SK-N-SH (cell line): ENCODE results near the gene IFNLR1. TPM values are rescaled to one million over a fixed set of nuclear protein-coding genes. Genes with fewer than 3 reads are reported as not detected.

Experiments used
- CTCF ChIA-PET: fragments of 300-600, 350-600 bp; formaldehyde crosslinking; extraction: SDS; loops from one replicate; lab custom pipeline; 2021; lab: Yijun Ruan, JAX
- POLR2A ChIA-PET: fragments of 350-600 bp; sonication (Branson Sonifier 250); formaldehyde crosslinking; extraction: SDS; loops from one replicate; lab custom pipeline; 2020; ENCODE audit warnings: antibody characterized with exemption, inconsistent platforms; lab: Yijun Ruan, JAX
- DNase-seq: peaks from one replicate; pipeline ENCODE4 v3.0.0; 2012
- H2AFZ ChIP-seq: fragments of 200-600 bp; sonication (generic); 2 replicates; pipeline ENCODE4 v1.8.1; 2016; ENCODE audit warnings: antibody characterized with exemption, mild to moderate bottlenecking, low read depth
- H3F3A ChIP-seq: fragments of 200-600 bp; sonication (generic); replicated peaks from 2 replicates; pipeline ENCODE3; 2016; ENCODE audit warnings: antibody characterized with exemption, mild to moderate bottlenecking; ENCODE audit not compliant: insufficient read depth
- H3K27ac ChIP-seq, 2 experiments: fragments of 200-500 bp in 1 of 2; fragments of 200-600 bp in 1 of 2; sonication (Bioruptor generic) in 1 of 2; sonication (generic), shearing (Covaris generic) in 1 of 2; 2 replicates each; pipeline versions ENCODE4 v1.5.1 to v1.6.1; 2014 to 2016; ENCODE audit warnings: low read depth in 2 of 2, inconsistent platforms in 1 of 2, low read length in 1 of 2, mild to moderate bottlenecking in 1 of 2, mixed read lengths in 1 of 2
- H3K27me3 ChIP-seq: fragments of 200-600 bp; sonication (generic), shearing (Covaris generic); 2 replicates; pipeline ENCODE4 v1.6.1; 2016; ENCODE audit warnings: mixed run types; ENCODE audit not compliant: insufficient read depth
- H3K36me3 ChIP-seq, 2 experiments: fragments of 200-500 bp in 1 of 2; fragments of 200-600 bp in 1 of 2; sonication (Bioruptor generic) in 1 of 2; sonication (generic) in 1 of 2; replicated peaks in 1 of 2; 2 replicates each; pipeline versions ENCODE3 to v1.5.1; 2014 to 2016; ENCODE audit warnings: low read length in 1 of 2, mild to moderate bottlenecking in 1 of 2; ENCODE audit not compliant: insufficient read depth in 2 of 2, control insufficient read depth in 1 of 2
- H3K4me1 ChIP-seq, 2 experiments: fragments of 200-500 bp in 1 of 2; fragments of 200-600 bp in 1 of 2; sonication (Bioruptor generic) in 1 of 2; sonication (generic), shearing (Covaris generic) in 1 of 2; 2 replicates each; pipeline versions ENCODE4 v1.5.1 to v1.6.1; 2014 to 2016; ENCODE audit warnings: low read depth in 1 of 2, low read length in 1 of 2, mixed run types in 1 of 2; ENCODE audit not compliant: insufficient read depth in 2 of 2, control insufficient read depth in 1 of 2
- H3K4me2 ChIP-seq: fragments of 200-600 bp; sonication (generic), shearing (Covaris generic); 2 replicates; pipeline ENCODE4 v1.6.1; 2017; ENCODE audit warnings: mixed run types
- H3K4me3 ChIP-seq, 2 experiments: fragments of 200-500 bp in 1 of 2; fragments of 200-600 bp in 1 of 2; sonication (Bioruptor generic) in 1 of 2; sonication (generic), shearing (Covaris generic) in 1 of 2; 2 replicates each; pipeline versions ENCODE4 v1.5.1 to v1.8.1; 2014 to 2016; ENCODE audit warnings: low read depth in 2 of 2, inconsistent platforms in 1 of 2, low read length in 1 of 2, mild to moderate bottlenecking in 1 of 2, mixed read lengths in 1 of 2, moderate library complexity in 1 of 2
- H3K79me2 ChIP-seq: fragments of 200-600 bp; sonication (generic); 2 replicates; pipeline ENCODE4 v1.8.1; 2017; ENCODE audit warnings: mild to moderate bottlenecking; ENCODE audit not compliant: insufficient read depth
- H3K9ac ChIP-seq: fragments of 200-600 bp; sonication (generic); 2 replicates; pipeline ENCODE4 v1.6.1; 2017; ENCODE audit warnings: mixed run types
- H3K9me2 ChIP-seq: fragments of 200-600 bp; sonication (generic); 2 replicates; pipeline ENCODE4 v1.6.1; 2017; ENCODE audit warnings: mixed run types
- H3K9me3 ChIP-seq: fragments of 200-600 bp; sonication (generic); 2 replicates; pipeline ENCODE4 v1.6.1; 2017; ENCODE audit warnings: mixed run types, mild to moderate bottlenecking, moderate library complexity
- H4K20me1 ChIP-seq: fragments of 200-600 bp; sonication (generic); 2 replicates; pipeline ENCODE4 v1.6.1; 2017; ENCODE audit warnings: mild to moderate bottlenecking, mixed run types; ENCODE audit not compliant: insufficient read depth
- CHD2 ChIP-seq: fragments of 150-350 bp; IDR thresholded peaks from 2 replicates; pipeline ENCODE4 v1.6.1; 2018; ENCODE audit warnings: low read length; ENCODE audit not compliant: partially characterized antibody
- ELF1 ChIP-seq: IDR thresholded peaks from 2 replicates; pipeline ENCODE4 v1.4.0; 2012
- GABPA ChIP-seq: IDR thresholded peaks from 2 replicates; pipeline ENCODE4 v1.4.0; 2012; ENCODE audit warnings: low read depth, mild to moderate bottlenecking
- JUND ChIP-seq: IDR thresholded peaks from 2 replicates; pipeline ENCODE4 v1.4.0; 2012
- MEF2A ChIP-seq: IDR thresholded peaks from 2 replicates; pipeline ENCODE4 v1.4.0; 2012; ENCODE audit warnings: low read depth, borderline replicate concordance
- MXI1 ChIP-seq: IDR thresholded peaks from 2 replicates; pipeline ENCODE4 v1.6.1; 2012; ENCODE audit warnings: mild to moderate bottlenecking, low read depth, low read length, improper control_type of control experiment
- NFIC ChIP-seq: IDR thresholded peaks from 2 replicates; pipeline ENCODE4 v1.4.0; 2012; ENCODE audit warnings: borderline replicate concordance
- PBX3 ChIP-seq: IDR thresholded peaks from 2 replicates; pipeline ENCODE4; 2012
- POLR2AphosphoS5 ChIP-seq: IDR thresholded peaks from 2 replicates; pipeline ENCODE4 v1.6.1; 2012; ENCODE audit warnings: low read depth, low read length
- REST ChIP-seq: IDR thresholded peaks from 2 replicates; pipeline ENCODE4 v1.6.1; 2012; ENCODE audit warnings: mild to moderate bottlenecking, low read depth, low read length, moderate library complexity
- RFX5 ChIP-seq: IDR thresholded peaks from 2 replicates; pipeline ENCODE4 v1.6.1; 2012; ENCODE audit warnings: mild to moderate bottlenecking, improper control_type of control experiment, low read length
- TEAD4 ChIP-seq: IDR thresholded peaks from 2 replicates; pipeline ENCODE4 v1.4.0; 2012; ENCODE audit warnings: mild to moderate bottlenecking, borderline replicate concordance; ENCODE audit not compliant: insufficient read depth
- USF2 ChIP-seq: fragments of 150-350 bp; IDR thresholded peaks from 2 replicates; pipeline ENCODE4 v1.6.1; 2017; ENCODE audit warnings: antibody characterized with exemption, low read length, low read depth, borderline replicate concordance
- WGBS: methylation state at CpG from one replicate; pipeline ENCODE4 v1.1.6; 2017; ENCODE audit warnings: low lambda C conversion rate; 5-methylcytosine and 5-hydroxymethylcytosine counted together
- polyA plus RNA-seq, 3 experiments: library from polyadenylated mRNA; depleted of rRNA; stranded (reverse); fragments of >200 nt; gene quantifications; 2 replicates each; pipeline ENCODE4 v1.2.3, GENCODE V29; 2012
- TF ChIP-seq, protein P1 (sequence below): fragments of 200-600 bp; sonication (generic); IDR thresholded peaks from 2 replicates; pipeline ENCODE4 v1.6.1; 2017; ENCODE audit warnings: antibody characterized with exemption, mild to moderate bottlenecking, moderate library complexity

IFNLR1 gene
- polyA plus RNA-seq, 1 of the 3 experiments (the other 2 are of a cell fraction): 0.30 TPM

DNA sequence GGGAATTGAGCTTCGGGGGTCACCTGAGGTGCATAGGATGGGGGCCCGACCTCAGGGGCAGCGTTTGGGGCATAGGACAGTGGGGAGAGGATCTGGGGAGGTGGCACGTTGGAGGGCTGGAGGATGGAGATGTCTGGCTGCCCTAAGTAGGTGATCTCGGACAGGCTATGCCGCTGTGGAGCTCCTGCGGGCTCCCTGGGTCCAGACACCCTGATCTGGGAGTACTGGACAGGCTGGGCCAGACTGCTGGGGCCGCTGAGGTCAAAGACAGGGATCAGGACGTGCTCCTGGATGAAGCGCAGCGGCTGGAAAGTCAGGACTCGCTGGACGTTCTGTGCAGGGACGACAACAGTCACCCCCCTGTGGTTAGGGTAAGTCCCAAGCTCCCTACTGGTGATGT is 65.7 kb downstream of the IFNLR1 start:
- ChIA-PET POLR2A (no interaction called here), CTCF (interaction anchor here (0.5 to 1.9 kb wide), 4 partner anchors 9 to 71 kb away, joined by 3 to 11 read pairs (median 4); partner anchors contain the start of gene MYOM3)
- no peaks in the 10 kb centered on the region for H3K79me2 ChIP-seq
- no peak for TF ChIP-seq USF2
- TF ChIP-seq RFX5: no peak
- no peak for TF ChIP-seq TEAD4
- TF ChIP-seq REST: no peak
- TF ChIP-seq PBX3: no peak
- TF ChIP-seq, protein P1, sequence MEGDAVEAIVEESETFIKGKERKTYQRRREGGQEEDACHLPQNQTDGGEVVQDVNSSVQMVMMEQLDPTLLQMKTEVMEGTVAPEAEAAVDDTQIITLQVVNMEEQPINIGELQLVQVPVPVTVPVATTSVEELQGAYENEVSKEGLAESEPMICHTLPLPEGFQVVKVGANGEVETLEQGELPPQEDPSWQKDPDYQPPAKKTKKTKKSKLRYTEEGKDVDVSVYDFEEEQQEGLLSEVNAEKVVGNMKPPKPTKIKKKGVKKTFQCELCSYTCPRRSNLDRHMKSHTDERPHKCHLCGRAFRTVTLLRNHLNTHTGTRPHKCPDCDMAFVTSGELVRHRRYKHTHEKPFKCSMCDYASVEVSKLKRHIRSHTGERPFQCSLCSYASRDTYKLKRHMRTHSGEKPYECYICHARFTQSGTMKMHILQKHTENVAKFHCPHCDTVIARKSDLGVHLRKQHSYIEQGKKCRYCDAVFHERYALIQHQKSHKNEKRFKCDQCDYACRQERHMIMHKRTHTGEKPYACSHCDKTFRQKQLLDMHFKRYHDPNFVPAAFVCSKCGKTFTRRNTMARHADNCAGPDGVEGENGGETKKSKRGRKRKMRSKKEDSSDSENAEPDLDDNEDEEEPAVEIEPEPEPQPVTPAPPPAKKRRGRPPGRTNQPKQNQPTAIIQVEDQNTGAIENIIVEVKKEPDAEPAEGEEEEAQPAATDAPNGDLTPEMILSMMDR: no peak
- TF ChIP-seq MXI1: no peak
- no peak for TF ChIP-seq GABPA
- TF ChIP-seq JUND: no peak
- TF ChIP-seq NFIC: no peak
- TF ChIP-seq POLR2AphosphoS5: no peak
- TF ChIP-seq ELF1: no peak
- no peak for TF ChIP-seq CHD2
- TF ChIP-seq MEF2A: no peak
- H3K9me2 ChIP-seq: no peaks in the 10 kb centered on the region
- no peak overlapping the region for H2AFZ ChIP-seq
- H3K9me3 ChIP-seq: no peaks in the 10 kb centered on the region
- H3K4me2 ChIP-seq: no peak overlapping the region
- no peak overlapping the region for H3K4me3 ChIP-seq
- no peaks in the 10 kb centered on the region for H3K36me3 ChIP-seq
- no peaks in the 10 kb centered on the region; the same call in 1 of the 2 replicates for H3K27me3 ChIP-seq
- WGBS: 45% methylated on average over 7 of the region's 14 CpGs
- no peak for DNase-seq
- H3K27ac ChIP-seq: no peak overlapping the region
- no peaks in the 10 kb centered on the region for H3F3A ChIP-seq
- no peaks in the 10 kb centered on the region; a peak in 1 of 4 replicates for H3K4me1 ChIP-seq
- no peak overlapping the region for H3K9ac ChIP-seq
- H4K20me1 ChIP-seq: no peaks in the 10 kb centered on the region
